Activated T-cell treated with anti-CD3 and anti-CD28 coated beads, Interleukin-2, amount 50 U/mL, for 4 hours (primary cell): ENCODE data around the gene TIGAR. TPM values are rescaled to one million over a fixed set of nuclear protein-coding genes. Genes with fewer than 3 reads are reported as not detected.

Source experiments
- ATAC-seq, 2 donors: fragments of 200-7000 bp; cut with Tn5 transposase; one replicate each; pipeline ENCODE4 v1.10.0; 2021
- DNase-seq: peaks from one replicate; pipeline ENCODE4 v3.0.0-alpha.2; 2020
- H3K27me3 Mint-ChIP-seq: one replicate; pipeline ENCODE4 v1.8.0; 2021; ENCODE audit warnings: low read depth, mixed read lengths
- H3K36me3 Mint-ChIP-seq: one replicate; pipeline ENCODE4 v1.8.0; 2022; ENCODE audit warnings: mixed read lengths; ENCODE audit not compliant: insufficient read depth
- H3K4me1 Mint-ChIP-seq: one replicate; pipeline ENCODE4 v1.8.0; 2021; ENCODE audit warnings: low read depth, mixed read lengths
- H3K4me3 Mint-ChIP-seq: one replicate; pipeline ENCODE4 v1.8.0; 2021; ENCODE audit warnings: mild to moderate bottlenecking, moderate library complexity, mixed read lengths
- H3K9me3 Mint-ChIP-seq: one replicate; pipeline ENCODE4 v1.8.0; 2021; ENCODE audit warnings: mixed read lengths
- total RNA-seq, 3 donors: library from RNA; stranded (reverse); gene quantifications; one replicate each; pipeline ENCODE4 v1.2.1, GENCODE V29; 2021

The TIGAR gene, protein sequence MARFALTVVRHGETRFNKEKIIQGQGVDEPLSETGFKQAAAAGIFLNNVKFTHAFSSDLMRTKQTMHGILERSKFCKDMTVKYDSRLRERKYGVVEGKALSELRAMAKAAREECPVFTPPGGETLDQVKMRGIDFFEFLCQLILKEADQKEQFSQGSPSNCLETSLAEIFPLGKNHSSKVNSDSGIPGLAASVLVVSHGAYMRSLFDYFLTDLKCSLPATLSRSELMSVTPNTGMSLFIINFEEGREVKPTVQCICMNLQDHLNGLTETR
- total RNA-seq = 10 to 100 TPM; 12.3 to 21.3 (median 17.8) TPM

DNA sequence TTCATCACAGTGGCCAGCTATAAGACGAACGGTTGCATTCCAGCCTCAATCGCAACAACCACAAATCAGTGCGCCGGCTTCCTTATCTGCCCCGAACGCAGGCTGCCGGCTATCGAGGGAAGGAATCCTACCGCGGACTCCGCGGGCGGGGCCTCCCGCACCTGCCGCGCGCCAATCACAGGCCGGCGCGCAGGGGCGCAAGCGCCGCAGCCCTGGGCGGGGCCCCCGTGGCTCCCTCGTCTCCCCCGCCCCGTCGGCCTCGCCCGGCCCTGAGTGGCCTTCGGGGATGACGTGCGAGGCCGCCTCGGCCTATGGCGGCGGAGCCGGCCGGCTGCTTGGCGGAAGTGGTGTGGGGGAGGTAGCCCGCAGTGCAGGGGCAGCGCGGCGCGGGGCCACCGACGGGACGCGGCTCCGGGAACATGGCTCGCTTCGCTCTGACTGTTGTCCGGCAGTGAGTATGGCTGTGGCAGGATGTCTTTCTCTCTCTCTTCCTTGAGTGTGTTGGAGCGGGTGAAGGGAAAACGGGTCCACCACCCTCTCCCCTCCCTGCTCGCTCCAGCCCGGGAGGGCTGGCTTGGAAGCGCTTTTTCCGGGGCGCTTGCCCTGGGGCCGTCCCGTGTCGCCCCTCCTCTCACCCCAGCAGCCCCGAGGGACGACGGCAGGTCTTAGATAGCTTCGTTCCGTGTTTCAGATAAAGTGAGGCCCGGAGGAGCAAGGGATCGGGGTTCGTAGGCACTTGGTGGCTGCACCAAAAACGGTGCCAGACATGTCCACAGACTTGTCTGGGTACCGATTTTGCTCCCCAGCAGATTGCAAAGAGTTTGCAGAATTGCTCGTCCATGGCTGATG lies at the start of gene TIGAR:
TSS of gene TIGAR (plus strand) at position 361 of the 849 bp plus-strand sequence. CDS start at position 420, 59 bp downstream.
- peaks cover 39% of the 10 kb centered on the region for H3K4me1 Mint-ChIP-seq
- DNase-seq (peak; percentile 82), ATAC-seq (peak; percentile 99)
- peaks cover 3% of the 10 kb centered on the region for H3K36me3 Mint-ChIP-seq
- H3K4me3 Mint-ChIP-seq = peak within 1 kb of the TSS; percentile 96
- H3K27me3 Mint-ChIP-seq = no peaks in the 10 kb centered on the region
- H3K9me3 Mint-ChIP-seq = no peaks in the 10 kb centered on the region

DNA sequence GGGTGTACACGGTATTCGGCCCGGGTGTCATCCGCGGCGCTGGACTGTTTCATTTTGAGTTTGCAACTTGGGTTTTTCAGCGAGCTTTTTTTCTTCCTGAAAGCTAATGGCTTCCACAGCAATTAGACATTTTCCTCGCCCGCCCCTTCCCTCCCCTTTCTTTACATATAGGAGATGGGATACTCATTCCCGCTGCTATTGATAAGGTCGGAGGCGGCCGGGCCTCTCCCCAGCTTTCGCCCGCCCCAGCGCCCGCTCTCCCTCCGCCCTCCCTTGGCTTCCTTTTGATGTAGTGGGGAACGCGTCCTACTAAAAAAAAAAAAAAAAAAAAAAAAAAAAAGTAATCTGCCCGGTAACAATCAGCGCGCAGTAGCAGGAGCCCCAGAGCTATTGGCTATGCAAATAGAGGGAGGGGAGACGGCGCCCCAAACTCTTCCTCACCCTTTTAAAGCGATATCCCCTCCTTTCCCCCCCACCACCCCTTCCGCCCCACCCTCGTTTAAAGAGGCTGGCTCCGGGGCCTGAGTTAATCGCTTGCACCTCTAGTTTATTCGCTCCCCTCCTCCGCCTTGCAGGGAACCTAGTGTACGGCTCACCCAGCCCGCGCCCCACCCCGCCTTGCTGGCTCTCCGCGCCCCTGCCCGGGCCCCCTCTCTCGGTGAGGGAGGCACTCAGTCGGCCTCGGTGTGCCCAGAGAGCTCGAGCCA lies 49.1 kb upstream of the TIGAR start:
- peak overlapping the region; percentile 98 for H3K4me3 Mint-ChIP-seq
- H3K4me1 Mint-ChIP-seq = peaks cover 28% of the 10 kb centered on the region
- H3K9me3 Mint-ChIP-seq = no peaks in the 10 kb centered on the region
- peaks cover 15% of the 10 kb centered on the region for H3K36me3 Mint-ChIP-seq
- H3K27me3 Mint-ChIP-seq = no peaks in the 10 kb centered on the region
- ATAC-seq (peak; percentile 47 to 49), DNase-seq (peak; percentile 88)

DNA sequence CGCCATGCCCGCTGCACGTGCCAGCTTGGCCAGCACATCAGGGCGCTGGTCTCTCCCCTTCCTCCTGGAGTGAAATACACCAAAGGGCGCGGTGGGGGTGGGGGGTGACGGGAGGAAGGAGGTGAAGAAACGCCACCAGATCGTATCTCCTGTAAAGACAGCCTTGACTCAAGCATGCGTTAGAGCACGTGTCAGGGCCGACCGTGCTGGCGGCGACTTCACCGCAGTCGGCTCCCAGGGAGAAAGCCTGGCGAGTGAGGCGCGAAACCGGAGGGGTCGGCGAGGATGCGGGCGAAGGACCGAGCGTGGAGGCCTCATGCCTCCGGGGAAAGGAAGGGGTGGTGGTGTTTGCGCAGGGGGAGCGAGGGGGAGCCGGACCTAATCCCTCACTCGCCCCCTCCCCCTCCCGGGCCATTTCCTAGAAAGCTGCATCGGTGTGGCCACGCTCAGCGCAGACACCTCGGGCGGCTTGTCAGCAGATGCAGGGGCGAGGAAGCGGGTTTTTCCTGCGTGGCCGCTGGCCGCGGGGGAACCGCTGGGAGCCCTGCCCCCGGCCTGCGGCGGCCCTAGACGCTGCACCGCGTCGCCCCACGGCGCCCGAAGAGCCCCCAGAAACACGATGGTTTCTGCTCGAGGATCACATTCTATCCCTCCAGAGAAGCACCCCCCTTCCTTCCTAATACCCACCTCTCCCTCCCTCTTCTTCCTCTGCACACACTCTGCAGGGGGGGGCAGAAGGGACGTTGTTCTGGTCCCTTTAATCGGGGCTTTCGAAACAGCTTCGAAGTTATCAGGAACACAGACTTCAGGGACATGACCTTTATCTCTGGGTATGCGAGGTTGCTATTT lies 48.4 kb upstream of the TIGAR start:
- ATAC-seq (peak; percentile 19 to 24), DNase-seq (peak; percentile 62)
- Mint-ChIP-seq H3K27me3 (no peaks in the 10 kb centered on the region), H3K9me3 (no peaks in the 10 kb centered on the region), H3K4me3 (peak overlapping the region; percentile 98), H3K4me1 (peaks cover 33% of the 10 kb centered on the region), H3K36me3 (peaks cover 20% of the 10 kb centered on the region)

DNA sequence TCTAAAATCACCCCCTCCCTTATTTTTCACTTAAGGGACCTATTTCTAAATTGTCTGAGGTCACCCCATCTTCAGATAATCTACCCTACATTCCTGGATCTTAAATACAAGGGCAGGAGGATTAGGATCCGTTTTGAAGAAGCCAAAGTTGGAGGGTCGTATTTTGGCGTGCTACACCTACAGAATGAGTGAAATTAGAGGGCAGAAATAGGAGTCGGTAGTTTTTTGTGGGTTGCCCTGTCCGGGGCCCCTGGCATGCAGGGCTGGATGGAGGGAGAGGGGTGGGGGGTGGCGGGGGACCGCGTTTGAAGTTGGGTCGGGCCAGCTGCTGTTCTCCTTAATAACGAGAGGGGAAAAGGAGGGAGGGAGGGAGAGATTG lies 47.8 kb upstream of the TIGAR start:
- ATAC-seq (peak in 1 of 2 donors; percentile 0), DNase-seq (no peak)
- H3K36me3 Mint-ChIP-seq = peaks cover 26% of the 10 kb centered on the region
- no peaks in the 10 kb centered on the region for H3K27me3 Mint-ChIP-seq
- H3K4me3 Mint-ChIP-seq = peak overlapping the region; percentile 98
- H3K4me1 Mint-ChIP-seq = peaks cover 34% of the 10 kb centered on the region
- H3K9me3 Mint-ChIP-seq = no peaks in the 10 kb centered on the region

DNA sequence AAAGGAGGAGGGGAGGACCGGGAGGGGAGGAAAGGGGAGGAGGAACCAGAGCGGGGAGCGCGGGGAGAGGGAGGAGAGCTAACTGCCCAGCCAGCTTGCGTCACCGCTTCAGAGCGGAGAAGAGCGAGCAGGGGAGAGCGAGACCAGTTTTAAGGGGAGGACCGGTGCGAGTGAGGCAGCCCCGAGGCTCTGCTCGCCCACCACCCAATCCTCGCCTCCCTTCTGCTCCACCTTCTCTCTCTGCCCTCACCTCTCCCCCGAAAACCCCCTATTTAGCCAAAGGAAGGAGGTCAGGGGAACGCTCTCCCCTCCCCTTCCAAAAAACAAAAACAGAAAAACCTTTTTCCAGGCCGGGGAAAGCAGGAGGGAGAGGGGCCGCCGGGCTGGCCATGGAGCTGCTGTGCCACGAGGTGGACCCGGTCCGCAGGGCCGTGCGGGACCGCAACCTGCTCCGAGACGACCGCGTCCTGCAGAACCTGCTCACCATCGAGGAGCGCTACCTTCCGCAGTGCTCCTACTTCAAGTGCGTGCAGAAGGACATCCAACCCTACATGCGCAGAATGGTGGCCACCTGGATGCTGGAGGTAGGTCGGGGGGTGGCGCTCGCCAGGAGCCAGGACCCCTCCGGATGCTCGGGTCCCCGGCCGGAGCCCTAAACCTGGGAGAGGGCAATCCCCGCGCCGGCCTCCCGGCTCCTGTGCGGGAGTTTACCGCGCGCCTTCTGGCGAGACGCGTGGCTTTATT lies 47.2 kb upstream of the TIGAR start, which contains the start of gene CCND2:
TSS of gene CCND2 (plus strand) at position 111 of the 744 bp plus-strand sequence. CDS start at position 390, 279 bp downstream.
- DNase-seq (peak; percentile 70), ATAC-seq (peak; percentile 18 to 24)
- H3K4me3 Mint-ChIP-seq = peak within 1 kb of the TSS; percentile 98
- no peaks in the 10 kb centered on the region for H3K9me3 Mint-ChIP-seq
- H3K36me3 Mint-ChIP-seq = peaks cover 30% of the 10 kb centered on the region
- H3K27me3 Mint-ChIP-seq = no peaks in the 10 kb centered on the region
- peaks cover 34% of the 10 kb centered on the region for H3K4me1 Mint-ChIP-seq

DNA sequence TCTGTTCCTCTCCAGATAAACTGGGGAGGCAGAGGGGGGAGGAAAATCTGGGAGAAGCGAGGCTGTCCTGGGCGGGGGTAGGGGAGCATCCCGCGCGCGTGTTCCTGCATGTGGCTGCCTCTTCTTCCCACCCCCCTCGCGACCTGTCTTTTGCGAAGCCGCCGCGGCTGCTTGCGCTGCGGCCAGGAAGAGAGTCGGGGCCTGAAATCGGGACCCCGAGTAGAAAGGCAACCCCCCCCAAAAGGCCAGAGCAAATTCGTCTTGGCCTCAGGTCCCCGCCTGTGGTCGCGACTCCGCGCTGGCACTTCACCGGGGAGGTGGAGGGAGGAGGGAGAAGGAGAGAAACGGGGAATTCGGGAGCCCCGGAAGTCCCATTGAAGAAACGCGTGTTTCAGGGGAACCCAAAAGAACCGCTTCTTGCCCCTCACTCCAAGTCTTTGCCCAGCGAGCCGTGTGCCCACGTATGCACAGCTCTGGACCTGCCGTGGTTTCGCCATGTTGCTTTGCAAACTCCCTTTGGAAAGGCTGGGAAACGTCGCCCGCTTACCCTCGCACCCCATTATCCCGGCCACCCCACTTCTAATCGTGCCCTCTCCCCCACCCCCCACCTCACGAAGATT lies 46.5 kb upstream of the TIGAR start:
- Mint-ChIP-seq H3K36me3 (peaks cover 37% of the 10 kb centered on the region), H3K9me3 (no peaks in the 10 kb centered on the region), H3K4me1 (peaks cover 40% of the 10 kb centered on the region), H3K27me3 (no peaks in the 10 kb centered on the region), H3K4me3 (peak overlapping the region; percentile 98)
- ATAC-seq (no peak), DNase-seq (no peak)

DNA sequence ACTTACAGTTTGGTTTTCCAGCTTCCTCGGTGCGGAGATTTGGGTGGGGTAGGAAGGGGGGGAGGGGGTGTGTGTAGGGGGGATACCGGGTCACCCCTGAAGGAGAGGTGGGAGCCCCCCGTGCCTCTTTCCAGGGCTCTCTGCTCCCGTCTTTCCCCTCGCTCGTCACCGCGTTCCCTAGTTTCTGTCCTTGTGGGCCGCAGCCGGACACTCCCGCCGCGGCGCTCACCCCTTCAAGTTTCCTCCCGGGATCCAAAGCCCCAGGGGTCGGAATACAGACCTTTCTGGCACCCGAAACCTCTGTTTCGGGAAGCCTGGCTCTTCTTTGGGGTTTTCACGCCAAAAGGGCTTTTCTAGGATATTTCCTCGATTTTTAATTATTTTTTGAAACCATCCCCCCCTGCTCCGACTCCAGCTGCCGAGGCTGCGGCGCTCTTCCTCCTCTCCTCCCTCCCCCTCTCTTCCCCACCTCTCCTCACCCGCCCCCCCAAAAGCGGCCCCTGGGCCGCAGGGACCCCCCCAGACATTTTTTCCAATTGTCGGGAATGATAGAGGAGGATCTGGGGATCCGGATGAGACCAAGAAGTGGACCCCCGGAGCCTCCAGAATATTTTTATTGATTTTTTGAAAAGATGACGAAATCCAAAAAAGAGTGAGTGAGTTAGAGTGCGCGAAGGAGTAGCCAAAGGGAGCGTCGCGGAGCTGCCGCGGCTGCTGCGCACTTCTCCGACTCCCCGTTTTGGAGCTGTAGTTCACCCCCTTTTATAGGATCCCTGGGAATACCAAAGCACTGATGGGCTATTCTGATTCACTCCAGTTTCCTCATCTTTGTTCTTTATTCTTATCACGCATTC lies 45.8 kb upstream of the TIGAR start:
- H3K9me3 Mint-ChIP-seq = no peaks in the 10 kb centered on the region
- no peaks in the 10 kb centered on the region for H3K27me3 Mint-ChIP-seq
- peaks cover 42% of the 10 kb centered on the region for H3K36me3 Mint-ChIP-seq
- ATAC-seq (no peak), DNase-seq (no peak)
- H3K4me3 Mint-ChIP-seq = peak overlapping the region; percentile 98
- H3K4me1 Mint-ChIP-seq = peaks cover 46% of the 10 kb centered on the region

DNA sequence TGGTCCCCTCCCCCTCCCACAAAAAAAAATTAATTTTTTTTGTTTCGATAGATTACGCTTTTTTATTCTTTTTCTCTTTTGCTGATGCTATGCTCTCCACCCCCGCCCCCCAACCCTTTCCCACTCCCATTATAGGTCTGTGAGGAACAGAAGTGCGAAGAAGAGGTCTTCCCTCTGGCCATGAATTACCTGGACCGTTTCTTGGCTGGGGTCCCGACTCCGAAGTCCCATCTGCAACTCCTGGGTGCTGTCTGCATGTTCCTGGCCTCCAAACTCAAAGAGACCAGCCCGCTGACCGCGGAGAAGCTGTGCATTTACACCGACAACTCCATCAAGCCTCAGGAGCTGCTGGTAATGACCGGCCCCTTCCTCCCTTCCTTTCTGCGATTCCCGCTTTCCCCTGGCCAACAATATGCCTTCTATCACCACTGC lies 45.1 kb upstream of the TIGAR start:
- no peak for DNase-seq

DNA sequence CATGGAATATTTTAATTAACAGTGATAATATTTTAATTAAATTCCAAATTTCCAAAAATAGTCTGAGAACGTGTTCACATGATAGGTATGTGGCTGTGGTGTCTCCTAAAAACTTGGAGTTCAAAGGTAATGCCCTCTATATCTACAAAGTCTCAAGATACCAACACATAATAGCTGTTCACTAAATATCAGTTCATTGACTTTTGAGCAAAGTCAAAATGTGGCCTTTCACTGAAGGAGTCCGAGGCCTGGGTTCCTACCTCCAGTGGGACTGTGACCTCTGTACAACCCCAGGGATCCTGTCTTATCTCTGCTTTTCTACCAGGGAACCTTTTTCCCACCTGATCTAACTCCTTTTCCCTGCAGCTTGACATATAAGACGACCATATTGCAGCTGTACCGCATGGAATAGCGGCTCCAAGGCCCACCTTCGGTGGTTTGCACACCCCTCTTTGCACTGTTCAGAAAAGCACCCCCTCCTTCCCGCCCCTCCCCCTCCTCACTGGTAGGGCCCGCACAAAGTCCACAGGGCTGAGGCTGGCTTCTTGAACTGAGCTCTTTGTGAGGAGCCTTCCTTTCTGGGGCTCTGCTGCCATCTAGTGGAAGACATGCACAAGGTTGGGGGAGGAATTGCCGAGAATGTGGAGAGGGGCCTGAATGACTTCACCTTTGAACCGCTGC lies 44.3 kb upstream of the TIGAR start:
- peaks cover 50% of the 10 kb centered on the region for H3K36me3 Mint-ChIP-seq
- no peaks in the 10 kb centered on the region for H3K27me3 Mint-ChIP-seq
- peak; percentile 20 to 26 for ATAC-seq
- peaks cover 57% of the 10 kb centered on the region for H3K4me1 Mint-ChIP-seq
- no peaks in the 10 kb centered on the region for H3K9me3 Mint-ChIP-seq
- peak overlapping the region; percentile 98 for H3K4me3 Mint-ChIP-seq
- peak; percentile 83 for DNase-seq

More for the DNA sequence above, 45.1 kb upstream of the TIGAR start:
- ATAC-seq = no peak
- H3K4me1 Mint-ChIP-seq = peaks cover 49% of the 10 kb centered on the region
- H3K4me3 Mint-ChIP-seq = peak overlapping the region; percentile 98
- H3K9me3 Mint-ChIP-seq = no peaks in the 10 kb centered on the region
- peaks cover 47% of the 10 kb centered on the region for H3K36me3 Mint-ChIP-seq
- H3K27me3 Mint-ChIP-seq = no peaks in the 10 kb centered on the region

DNA sequence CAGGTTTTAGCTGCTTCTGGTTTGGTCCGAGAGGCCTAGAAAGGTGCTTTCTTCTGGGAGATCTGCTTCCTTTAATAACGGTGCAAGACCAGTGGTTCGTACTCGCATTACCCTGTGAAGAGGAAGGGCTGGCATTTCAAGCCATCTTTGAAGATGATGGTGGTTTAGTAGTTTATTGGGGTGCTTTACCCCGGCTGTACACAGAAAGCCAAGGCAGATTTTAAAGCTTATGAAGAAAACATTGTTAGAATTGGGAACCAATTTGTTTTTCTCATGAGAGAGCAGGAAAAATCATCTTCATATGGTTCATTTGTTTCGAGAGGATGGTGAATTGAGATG lies 43.8 kb upstream of the TIGAR start:
- Mint-ChIP-seq H3K4me1 (peaks cover 61% of the 10 kb centered on the region), H3K9me3 (no peaks in the 10 kb centered on the region), H3K4me3 (peak overlapping the region; percentile 98), H3K36me3 (peaks cover 50% of the 10 kb centered on the region), H3K27me3 (no peaks in the 10 kb centered on the region)
- DNase-seq (no peak), ATAC-seq (no peak)

DNA sequence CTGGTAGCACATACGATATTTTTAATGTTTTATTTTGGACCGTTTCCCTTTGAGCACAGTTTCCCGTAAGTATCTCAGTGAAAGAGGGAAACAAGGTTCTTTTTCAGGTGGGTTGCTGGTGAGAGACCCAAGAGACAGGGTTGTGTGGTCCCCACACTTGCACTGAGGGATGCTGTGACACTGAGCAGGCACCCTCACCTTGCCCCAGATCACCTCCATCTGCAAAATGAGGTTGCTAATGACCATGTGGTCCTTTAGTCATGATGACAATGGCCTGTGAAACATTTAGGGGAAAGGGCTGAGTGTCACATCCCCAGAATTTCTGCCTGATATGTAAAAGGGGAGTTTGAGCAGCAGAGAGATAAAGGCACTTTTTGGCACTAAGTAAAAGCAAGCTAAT lies 43.2 kb upstream of the TIGAR start:
- Mint-ChIP-seq H3K4me3 (peak overlapping the region; percentile 98), H3K9me3 (no peaks in the 10 kb centered on the region), H3K36me3 (peaks cover 57% of the 10 kb centered on the region), H3K27me3 (no peaks in the 10 kb centered on the region), H3K4me1 (peaks cover 66% of the 10 kb centered on the region)
- no peak for DNase-seq
- no peak for ATAC-seq
